GM23338 (cell line): ENCODE results near the gene FRY. TPM values are rescaled to one million over a fixed set of nuclear protein-coding genes. Genes with fewer than 3 reads are reported as not detected.

ENCODE experiments used
- ATAC-seq: fragments of 200-7000 bp; cut with Tn5 transposase; 3 replicates; pipeline ENCODE4 v1.9.1; 2020
- DNase-seq: peaks from one replicate; pipeline ENCODE4 v3.0.0-alpha.2; 2015; ENCODE audit warnings: low spot score
- H2AFZ ChIP-seq: fragments of 200-600 bp; sonication (generic); 2 replicates; pipeline ENCODE4 v1.8.0; 2016; ENCODE audit warnings: antibody characterized with exemption, mild to moderate bottlenecking, moderate library complexity
- H3F3A ChIP-seq: fragments of 200-600 bp; sonication (generic); replicated peaks from 2 replicates; pipeline ENCODE4 v1.8.0; 2017; ENCODE audit warnings: antibody characterized with exemption, mixed run types, low read depth
- H3K27ac ChIP-seq: fragments of 200-600 bp; sonication (generic); 2 replicates; pipeline ENCODE4 v1.6.1; 2016; ENCODE audit warnings: low read depth
- H3K27me3 ChIP-seq: fragments of 200-600 bp; sonication (generic); 2 replicates; pipeline ENCODE4 v1.8.0; 2016; ENCODE audit warnings: mild to moderate bottlenecking, mixed run types, moderate library complexity; ENCODE audit not compliant: insufficient read depth
- H3K36me3 ChIP-seq: fragments of 200-600 bp; sonication (generic); 2 replicates; pipeline ENCODE4 v1.8.0; 2016; ENCODE audit warnings: mild to moderate bottlenecking; ENCODE audit not compliant: insufficient read depth
- H3K4me1 ChIP-seq: fragments of 200-600 bp; sonication (generic); 2 replicates; pipeline ENCODE4 v1.8.0; 2016; ENCODE audit warnings: mild to moderate bottlenecking, moderate library complexity; ENCODE audit not compliant: insufficient read depth
- H3K4me2 ChIP-seq: fragments of 200-600 bp; sonication (generic); 2 replicates; pipeline ENCODE4 v1.7.1; 2017; ENCODE audit warnings: mixed run types
- H3K4me3 ChIP-seq: fragments of 200-600 bp; sonication (generic); 2 replicates; pipeline ENCODE4 v1.6.1; 2016; ENCODE audit warnings: mixed run types
- H3K79me2 ChIP-seq: fragments of 200-600 bp; sonication (generic); replicated peaks from 2 replicates; pipeline ENCODE4 v1.8.0; 2017; ENCODE audit warnings: mild to moderate bottlenecking; ENCODE audit not compliant: insufficient read depth
- H3K9me2 ChIP-seq: fragments of 200-600 bp; sonication (generic); 2 replicates; pipeline ENCODE4 v1.8.0; 2017; ENCODE audit not compliant: insufficient read depth
- H4K20me1 ChIP-seq: fragments of 200-600 bp; sonication (generic); replicated peaks from 2 replicates; pipeline ENCODE4 v1.8.0; 2017; ENCODE audit warnings: mild to moderate bottlenecking; ENCODE audit not compliant: insufficient read depth
- H3K27ac Mint-ChIP-seq: 2 replicates; pipeline ENCODE4 v1.8.0; 2020; ENCODE audit warnings: inconsistent platforms, mild to moderate bottlenecking, moderate library complexity, mixed read lengths
- H3K27me3 Mint-ChIP-seq: 3 replicates; pipeline ENCODE4 v1.8.0; 2022; ENCODE audit warnings: low read depth, mild to moderate bottlenecking, moderate library complexity, mixed read lengths, inconsistent platforms; ENCODE audit not compliant: insufficient read depth, poor library complexity
- H3K36me3 Mint-ChIP-seq: 3 replicates; pipeline ENCODE4 v1.8.0; 2021; ENCODE audit warnings: low read depth, mild to moderate bottlenecking, inconsistent platforms, moderate library complexity, mixed read lengths
- H3K4me1 Mint-ChIP-seq: 3 replicates; pipeline ENCODE4 v1.8.0; 2020; ENCODE audit warnings: mild to moderate bottlenecking, inconsistent platforms, mixed read lengths
- H3K4me3 Mint-ChIP-seq: 3 replicates; pipeline ENCODE4 v1.8.0; 2021; ENCODE audit warnings: moderate library complexity, mild to moderate bottlenecking, inconsistent platforms, mixed read lengths
- H3K9me3 Mint-ChIP-seq: 3 replicates; pipeline ENCODE4 v1.8.0; 2020; ENCODE audit warnings: moderate library complexity, mild to moderate bottlenecking, inconsistent platforms, mixed read lengths
- CREB1 ChIP-seq: fragments of 250-450 bp; sonication (Bioruptor Pico); IDR thresholded peaks from 2 replicates; pipeline ENCODE4 v1.5.0; 2020; ENCODE audit warnings: low read depth, mild to moderate bottlenecking, moderate library complexity
- ETS1 ChIP-seq: IDR thresholded peaks from 2 replicates; pipeline ENCODE4 v1.6.1; 2016; ENCODE audit warnings: antibody characterized with exemption
- EZH2phosphoT487 ChIP-seq: fragments of 200-600 bp; sonication (generic); IDR thresholded peaks from one replicate; pipeline ENCODE4 v1.8.1; 2018; ENCODE audit warnings: antibody characterized with exemption; ENCODE audit not compliant: unreplicated experiment
- JUNB ChIP-seq: IDR thresholded peaks from one replicate; pipeline ENCODE4 v1.6.1; 2016; ENCODE audit warnings: antibody characterized with exemption; ENCODE audit not compliant: unreplicated experiment
- POLR2AphosphoS5 ChIP-seq: IDR thresholded peaks from 2 replicates; pipeline ENCODE4 v1.6.1; 2016; ENCODE audit warnings: antibody characterized with exemption, low read depth
- ZNF114 ChIP-seq: fragments of 250-450 bp; sonication (Bioruptor Pico); IDR thresholded peaks from 2 replicates; pipeline ENCODE4 v1.5.0; 2020; ENCODE audit warnings: mild to moderate bottlenecking, moderate library complexity
- ZNF331 ChIP-seq: fragments of 250-450 bp; sonication (Bioruptor Pico); IDR thresholded peaks from 2 replicates; pipeline ENCODE4 v1.5.0; 2020; ENCODE audit warnings: low read depth, mild to moderate bottlenecking, moderate library complexity
- polyA plus RNA-seq: library from polyadenylated mRNA; unstranded; fragments of >200 nt; fragmentation: Nextera tagmentation; extraction: Ambion mirVana; gene quantifications from 2 replicates; pipeline ENCODE4 v1.2.1, GENCODE V29; 2016
- total RNA-seq: library from RNA; depleted of rRNA; stranded (reverse); fragments of >200 nt; shearing (Covaris generic); gene quantifications from 2 replicates; pipeline ENCODE4 v1.2.3, GENCODE V29; 2014
- TF ChIP-seq, protein P1 (sequence below): IDR thresholded peaks from one replicate; pipeline ENCODE4 v1.6.1; 2018; ENCODE audit warnings: antibody characterized with exemption; ENCODE audit not compliant: unreplicated experiment
- TF ChIP-seq, protein P2 (sequence below): fragments of 250-450 bp; sonication (Bioruptor Pico); IDR thresholded peaks from 2 replicates; pipeline ENCODE4 v1.5.0; 2020; ENCODE audit warnings: mild to moderate bottlenecking, moderate library complexity

The FRY gene
- total and polyA plus RNA-seq, 2 experiments from 2014 or later = 2.4 to 10.1 TPM

DNA sequence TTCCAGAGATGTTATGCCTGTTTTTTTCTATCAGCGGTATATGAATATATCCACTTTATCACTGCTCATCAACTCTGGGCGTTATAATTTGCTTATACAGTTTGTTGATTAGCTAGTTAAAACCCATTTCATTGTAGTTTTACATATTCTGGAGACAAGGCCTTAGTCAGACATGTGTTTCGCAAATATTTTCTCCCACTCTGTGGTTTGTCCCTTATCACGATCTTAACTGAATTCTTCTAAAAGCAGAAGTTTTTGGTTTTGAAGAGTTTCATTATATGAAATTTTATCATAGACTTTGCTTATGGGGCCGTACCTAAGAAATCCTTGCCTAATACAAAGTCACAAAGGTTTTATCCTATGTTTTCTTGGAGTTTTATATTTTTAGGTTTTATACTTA is 84.6 kb downstream of the FRY start:
- Histone ChIP-seq H3K79me2 (no peaks in the 10 kb centered on the region), H3K4me1 (no peaks in the 10 kb centered on the region), H3K4me2 (no peak overlapping the region), H3F3A (no peaks in the 10 kb centered on the region), H3K4me3 (no peak overlapping the region), H3K27ac (no peak overlapping the region), H3K27me3 (no peaks in the 10 kb centered on the region), H4K20me1 (no peaks in the 10 kb centered on the region), H3K9me2 (no peaks in the 10 kb centered on the region), H3K36me3 (no peaks in the 10 kb centered on the region), H2AFZ (no peak overlapping the region)
- peaks cover 6% of the 10 kb centered on the region for H3K4me1 Mint-ChIP-seq
- H3K27me3 Mint-ChIP-seq = peaks cover 7% of the 10 kb centered on the region
- H3K27ac Mint-ChIP-seq = no peak overlapping the region
- TF ChIP-seq ZNF331 (CRISPR knock-in tag) (no peak), EZH2phosphoT487 (no peak), POLR2AphosphoS5 (no peak), ETS1 (no peak), JUNB (no peak), ZNF114 (no peak), CREB1 (CRISPR knock-in tag) (no peak)
- TF ChIP-seq, protein P1, sequence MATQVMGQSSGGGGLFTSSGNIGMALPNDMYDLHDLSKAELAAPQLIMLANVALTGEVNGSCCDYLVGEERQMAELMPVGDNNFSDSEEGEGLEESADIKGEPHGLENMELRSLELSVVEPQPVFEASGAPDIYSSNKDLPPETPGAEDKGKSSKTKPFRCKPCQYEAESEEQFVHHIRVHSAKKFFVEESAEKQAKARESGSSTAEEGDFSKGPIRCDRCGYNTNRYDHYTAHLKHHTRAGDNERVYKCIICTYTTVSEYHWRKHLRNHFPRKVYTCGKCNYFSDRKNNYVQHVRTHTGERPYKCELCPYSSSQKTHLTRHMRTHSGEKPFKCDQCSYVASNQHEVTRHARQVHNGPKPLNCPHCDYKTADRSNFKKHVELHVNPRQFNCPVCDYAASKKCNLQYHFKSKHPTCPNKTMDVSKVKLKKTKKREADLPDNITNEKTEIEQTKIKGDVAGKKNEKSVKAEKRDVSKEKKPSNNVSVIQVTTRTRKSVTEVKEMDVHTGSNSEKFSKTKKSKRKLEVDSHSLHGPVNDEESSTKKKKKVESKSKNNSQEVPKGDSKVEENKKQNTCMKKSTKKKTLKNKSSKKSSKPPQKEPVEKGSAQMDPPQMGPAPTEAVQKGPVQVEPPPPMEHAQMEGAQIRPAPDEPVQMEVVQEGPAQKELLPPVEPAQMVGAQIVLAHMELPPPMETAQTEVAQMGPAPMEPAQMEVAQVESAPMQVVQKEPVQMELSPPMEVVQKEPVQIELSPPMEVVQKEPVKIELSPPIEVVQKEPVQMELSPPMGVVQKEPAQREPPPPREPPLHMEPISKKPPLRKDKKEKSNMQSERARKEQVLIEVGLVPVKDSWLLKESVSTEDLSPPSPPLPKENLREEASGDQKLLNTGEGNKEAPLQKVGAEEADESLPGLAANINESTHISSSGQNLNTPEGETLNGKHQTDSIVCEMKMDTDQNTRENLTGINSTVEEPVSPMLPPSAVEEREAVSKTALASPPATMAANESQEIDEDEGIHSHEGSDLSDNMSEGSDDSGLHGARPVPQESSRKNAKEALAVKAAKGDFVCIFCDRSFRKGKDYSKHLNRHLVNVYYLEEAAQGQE = no peak
- TF ChIP-seq, protein P2, sequence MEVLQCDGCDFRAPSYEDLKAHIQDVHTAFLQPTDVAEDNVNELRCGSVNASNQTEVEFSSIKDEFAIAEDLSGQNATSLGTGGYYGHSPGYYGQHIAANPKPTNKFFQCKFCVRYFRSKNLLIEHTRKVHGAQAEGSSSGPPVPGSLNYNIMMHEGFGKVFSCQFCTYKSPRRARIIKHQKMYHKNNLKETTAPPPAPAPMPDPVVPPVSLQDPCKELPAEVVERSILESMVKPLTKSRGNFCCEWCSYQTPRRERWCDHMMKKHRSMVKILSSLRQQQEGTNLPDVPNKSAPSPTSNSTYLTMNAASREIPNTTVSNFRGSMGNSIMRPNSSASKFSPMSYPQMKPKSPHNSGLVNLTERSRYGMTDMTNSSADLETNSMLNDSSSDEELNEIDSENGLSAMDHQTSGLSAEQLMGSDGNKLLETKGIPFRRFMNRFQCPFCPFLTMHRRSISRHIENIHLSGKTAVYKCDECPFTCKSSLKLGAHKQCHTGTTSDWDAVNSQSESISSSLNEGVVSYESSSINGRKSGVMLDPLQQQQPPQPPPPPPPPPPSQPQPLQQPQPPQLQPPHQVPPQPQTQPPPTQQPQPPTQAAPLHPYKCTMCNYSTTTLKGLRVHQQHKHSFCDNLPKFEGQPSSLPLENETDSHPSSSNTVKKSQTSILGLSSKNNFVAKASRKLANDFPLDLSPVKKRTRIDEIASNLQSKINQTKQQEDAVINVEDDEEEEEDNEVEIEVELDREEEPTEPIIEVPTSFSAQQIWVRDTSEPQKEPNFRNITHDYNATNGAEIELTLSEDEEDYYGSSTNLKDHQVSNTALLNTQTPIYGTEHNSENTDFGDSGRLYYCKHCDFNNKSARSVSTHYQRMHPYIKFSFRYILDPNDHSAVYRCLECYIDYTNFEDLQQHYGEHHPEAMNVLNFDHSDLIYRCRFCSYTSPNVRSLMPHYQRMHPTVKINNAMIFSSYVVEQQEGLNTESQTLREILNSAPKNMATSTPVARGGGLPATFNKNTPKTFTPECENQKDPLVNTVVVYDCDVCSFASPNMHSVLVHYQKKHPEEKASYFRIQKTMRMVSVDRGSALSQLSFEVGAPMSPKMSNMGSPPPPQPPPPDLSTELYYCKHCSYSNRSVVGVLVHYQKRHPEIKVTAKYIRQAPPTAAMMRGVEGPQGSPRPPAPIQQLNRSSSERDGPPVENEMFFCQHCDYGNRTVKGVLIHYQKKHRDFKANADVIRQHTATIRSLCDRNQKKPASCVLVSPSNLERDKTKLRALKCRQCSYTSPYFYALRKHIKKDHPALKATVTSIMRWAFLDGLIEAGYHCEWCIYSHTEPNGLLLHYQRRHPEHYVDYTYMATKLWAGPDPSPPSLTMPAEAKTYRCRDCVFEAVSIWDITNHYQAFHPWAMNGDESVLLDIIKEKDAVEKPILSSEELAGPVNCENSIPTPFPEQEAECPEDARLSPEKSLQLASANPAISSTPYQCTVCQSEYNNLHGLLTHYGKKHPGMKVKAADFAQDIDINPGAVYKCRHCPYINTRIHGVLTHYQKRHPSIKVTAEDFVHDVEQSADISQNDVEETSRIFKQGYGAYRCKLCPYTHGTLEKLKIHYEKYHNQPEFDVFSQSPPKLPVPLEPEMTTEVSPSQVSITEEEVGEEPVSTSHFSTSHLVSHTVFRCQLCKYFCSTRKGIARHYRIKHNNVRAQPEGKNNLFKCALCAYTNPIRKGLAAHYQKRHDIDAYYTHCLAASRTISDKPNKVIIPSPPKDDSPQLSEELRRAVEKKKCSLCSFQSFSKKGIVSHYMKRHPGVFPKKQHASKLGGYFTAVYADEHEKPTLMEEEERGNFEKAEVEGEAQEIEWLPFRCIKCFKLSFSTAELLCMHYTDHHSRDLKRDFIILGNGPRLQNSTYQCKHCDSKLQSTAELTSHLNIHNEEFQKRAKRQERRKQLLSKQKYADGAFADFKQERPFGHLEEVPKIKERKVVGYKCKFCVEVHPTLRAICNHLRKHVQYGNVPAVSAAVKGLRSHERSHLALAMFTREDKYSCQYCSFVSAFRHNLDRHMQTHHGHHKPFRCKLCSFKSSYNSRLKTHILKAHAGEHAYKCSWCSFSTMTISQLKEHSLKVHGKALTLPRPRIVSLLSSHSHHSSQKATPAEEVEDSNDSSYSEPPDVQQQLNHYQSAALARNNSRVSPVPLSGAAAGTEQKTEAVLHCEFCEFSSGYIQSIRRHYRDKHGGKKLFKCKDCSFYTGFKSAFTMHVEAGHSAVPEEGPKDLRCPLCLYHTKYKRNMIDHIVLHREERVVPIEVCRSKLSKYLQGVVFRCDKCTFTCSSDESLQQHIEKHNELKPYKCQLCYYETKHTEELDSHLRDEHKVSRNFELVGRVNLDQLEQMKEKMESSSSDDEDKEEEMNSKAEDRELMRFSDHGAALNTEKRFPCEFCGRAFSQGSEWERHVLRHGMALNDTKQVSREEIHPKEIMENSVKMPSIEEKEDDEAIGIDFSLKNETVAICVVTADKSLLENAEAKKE = no peak
- no peaks in the 10 kb centered on the region; the same call in 2 of the 3 replicates for H3K36me3 Mint-ChIP-seq
- no peaks in the 10 kb centered on the region for H3K9me3 Mint-ChIP-seq
- DNase-seq (no peak), ATAC-seq (no peak)
- H3K4me3 Mint-ChIP-seq = no peak overlapping the region
